Stimulated activated CD8-positive, alpha-beta memory T cell treated with anti-CD3 and anti-CD28 coated beads, Interleukin-15, amount 100 ng/mL, for 1 hour (primary cell): ENCODE results near the gene ZNF132.
"Not testable (repeated sequence)": the region's sequence is repeated elsewhere in the genome, so short reads cannot be mapped to it uniquely, and the experiment has no call there.

Experiments
- DNase-seq: peaks from one replicate; pipeline ENCODE4 v3.0.0-alpha.2; 2020; ENCODE audit warnings: low read depth

Gene ZNF132

DNA sequence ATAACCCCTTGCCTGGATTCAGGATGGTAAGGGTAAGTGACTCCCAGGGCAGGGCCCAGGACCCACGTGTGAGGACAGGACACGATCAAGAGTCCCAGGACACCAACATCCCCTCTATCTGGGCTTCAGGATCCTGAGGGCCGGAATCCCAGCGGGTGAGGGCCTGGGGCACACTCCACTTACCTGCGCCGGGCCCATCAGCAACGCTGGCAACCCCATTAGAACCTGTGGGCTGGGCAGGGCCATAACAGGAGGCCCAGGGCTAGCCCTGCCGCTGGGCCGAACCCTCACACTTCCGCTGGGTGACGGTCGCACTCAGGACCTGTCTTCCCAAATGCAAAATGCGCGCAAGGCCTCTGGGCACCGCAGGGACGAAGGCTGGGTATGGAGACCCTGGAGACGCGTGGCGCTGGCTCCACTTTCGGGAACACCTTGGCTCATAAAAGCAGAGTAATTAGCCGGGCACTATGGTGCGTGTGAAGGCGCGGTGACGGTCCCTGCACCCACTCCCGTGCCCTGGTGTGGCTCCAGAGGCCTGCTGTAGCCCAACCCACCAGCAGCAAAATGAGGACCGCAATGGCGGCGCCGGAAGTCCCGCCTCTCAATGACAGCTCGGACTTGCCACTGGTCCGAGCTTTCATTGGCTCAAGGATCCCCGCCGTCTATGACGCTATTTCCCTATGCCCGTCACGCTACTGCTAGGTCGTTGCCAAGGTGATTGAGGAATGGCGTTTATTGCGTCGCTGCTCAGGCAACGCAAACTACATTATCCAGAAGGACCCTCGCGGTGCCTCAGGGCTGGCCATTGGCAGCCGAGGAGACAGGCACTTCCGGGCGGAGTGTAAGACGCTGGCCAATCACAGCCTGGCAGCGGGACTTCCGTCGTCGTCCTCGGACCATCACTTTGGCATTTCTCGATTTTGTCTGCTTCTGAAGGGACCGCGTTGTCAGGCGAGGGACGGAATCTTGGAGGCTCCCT, at the start of gene ZNF132:
ZNF132 (minus strand) TSS at position 578 of the 979 bp plus-strand sequence; CDS start at position 246, 332 bp downstream.
- DNase-seq, result peak; percentile 82

DNA sequence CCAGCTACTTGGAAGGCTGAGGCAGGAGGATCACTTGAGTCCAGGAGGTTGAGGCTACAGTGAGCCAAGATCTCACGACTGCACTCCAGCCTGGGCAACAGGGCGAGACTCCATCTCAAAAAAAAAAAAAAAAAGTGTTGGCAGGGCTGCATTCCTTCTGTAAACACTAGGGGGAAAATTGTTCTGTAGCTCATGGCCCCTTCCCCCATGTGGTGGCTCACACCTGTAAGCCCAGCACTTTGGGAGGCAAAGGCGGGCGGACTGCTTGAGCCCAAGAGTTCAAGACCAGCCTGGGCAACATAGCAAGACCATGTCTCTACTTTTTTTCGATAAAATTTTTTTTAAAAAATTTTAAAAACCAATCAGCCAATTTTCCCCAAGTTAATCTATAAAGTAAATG, 44.4 kb upstream of the ZNF132 start:
- not testable (repeated sequence) for DNase-seq

DNA sequence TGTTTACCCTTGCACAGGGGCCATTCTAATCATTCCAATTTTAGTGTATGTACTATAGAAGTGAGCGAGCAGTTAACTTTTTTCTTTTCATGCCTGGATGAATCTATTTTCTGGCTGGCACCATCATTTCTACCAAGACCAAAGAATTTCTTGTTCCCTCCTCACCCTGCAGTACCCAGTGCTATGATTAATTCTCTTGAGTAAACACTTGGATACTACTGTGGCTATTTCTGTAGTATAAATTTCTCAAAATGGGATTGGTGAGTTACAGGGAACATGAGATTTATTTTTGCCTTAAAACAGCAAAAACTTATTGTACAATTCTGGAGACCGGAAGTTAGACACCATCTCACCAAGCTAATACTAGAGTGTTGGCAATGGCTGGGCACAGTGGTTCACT, 43.8 kb upstream of the ZNF132 start:
- DNase-seq, result no peak

DNA sequence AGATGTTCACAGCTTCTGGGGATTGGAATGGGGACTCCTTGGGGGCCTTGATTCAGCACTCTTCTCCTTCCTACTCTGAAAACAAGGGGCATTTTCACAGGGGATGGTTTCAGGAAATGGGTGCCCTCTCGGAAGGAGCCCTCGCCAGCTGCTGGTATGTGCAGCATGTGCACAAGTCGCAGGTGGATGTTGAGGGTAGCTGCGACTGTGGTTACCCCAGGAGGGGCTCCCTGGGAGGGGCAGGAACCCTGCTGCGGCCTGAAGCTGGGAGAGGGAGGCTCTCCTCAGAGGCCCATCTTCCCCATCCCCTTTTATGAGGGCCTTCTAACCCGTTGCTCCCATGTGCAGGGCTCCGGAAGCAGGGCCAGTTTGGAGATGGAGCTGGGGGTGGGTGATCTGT, 42.4 kb upstream of the ZNF132 start:
- no peak for DNase-seq

DNA sequence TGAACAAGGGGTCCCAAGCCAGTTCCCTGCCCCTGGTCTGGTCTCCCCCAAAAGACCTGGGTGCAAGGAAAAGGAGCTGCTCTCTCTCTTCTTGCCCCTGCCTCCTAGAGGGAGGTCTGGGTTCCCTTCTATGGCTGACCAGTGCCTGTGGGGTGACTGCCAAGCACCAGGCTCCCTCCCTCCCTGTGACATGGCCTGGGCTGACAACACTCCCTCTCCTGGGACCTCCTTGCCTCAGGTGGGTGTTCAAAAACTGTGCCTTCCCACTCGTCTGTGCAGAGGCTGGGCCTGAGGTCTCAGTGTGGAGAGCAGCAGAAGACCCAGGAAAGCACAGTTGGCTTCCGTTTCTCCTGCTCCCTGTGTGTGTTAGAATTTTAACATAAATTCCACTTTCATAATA, 40.9 kb upstream of the ZNF132 start:
- no peak for DNase-seq

DNA sequence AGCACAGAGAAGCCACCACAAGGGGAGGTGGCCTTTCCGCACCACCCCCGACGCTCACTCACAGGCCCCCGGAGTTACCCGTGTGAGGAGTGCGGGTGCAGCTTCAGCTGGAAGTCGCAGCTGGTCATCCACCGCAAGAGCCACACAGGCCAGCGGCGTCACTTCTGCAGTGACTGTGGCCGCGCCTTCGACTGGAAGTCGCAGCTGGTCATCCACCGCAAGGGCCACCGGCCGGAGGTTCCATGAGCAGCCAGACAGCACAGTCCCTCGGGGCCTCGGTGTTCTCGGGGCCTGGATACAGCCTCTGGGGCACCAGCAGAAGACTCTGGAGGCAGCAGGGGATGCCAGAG, 40.5 kb upstream of the ZNF132 start:
- DNase-seq, result no peak

DNA sequence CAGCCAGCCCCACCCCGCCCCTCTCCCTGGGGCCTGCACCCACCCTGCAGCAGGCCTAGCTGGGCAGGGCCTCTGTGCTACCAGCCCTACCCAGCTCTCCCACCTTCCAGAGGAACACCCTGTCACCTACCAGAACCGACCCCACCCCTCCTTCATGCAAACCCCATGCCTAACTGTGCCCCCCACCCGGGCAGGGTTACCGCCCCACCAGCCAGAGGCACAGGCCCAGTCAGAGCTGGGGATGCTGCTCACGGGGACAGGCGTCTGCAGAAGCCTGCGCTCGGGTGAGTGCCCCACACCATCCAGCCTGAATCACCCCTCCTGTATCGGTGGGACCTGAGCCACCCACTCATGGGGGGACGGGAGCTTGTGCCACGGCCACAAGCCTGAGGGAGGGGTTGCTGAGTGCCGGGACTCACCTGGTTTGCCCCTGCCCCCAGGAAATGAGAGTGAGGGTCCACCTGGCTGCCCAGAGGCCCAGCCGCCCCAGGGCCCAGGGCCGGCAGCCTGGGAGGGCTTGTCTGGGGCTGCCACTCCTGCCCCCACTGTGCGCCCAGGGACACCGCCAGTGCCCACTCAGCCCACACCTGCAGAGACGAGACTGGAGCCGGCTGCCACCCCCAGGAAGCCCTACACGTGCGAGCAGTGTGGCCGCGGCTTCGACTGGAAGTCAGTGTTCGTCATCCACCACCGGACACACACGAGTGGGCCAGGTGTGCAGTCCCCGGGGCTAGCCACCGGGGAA, 40.0 kb upstream of the ZNF132 start:
- no peak for DNase-seq

DNA sequence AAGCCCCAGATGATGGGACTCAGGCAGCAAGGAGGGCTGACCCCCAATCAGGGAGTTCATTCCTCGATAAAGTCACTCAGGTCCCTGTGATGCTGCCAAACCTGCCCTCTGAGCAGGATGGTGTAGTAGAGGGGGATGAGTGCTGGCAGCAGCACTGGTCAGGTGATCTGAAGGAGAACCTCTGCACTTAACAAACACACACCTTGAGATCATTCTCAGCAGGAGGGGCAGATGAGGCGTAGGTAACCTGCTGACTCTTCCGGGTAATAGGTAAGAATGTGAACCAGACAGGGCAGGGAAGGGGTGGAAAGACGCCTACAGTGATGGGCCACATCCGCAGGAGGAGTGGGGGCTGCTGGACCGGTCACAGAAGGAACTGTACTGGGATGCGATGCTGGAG, 39.4 kb upstream of the ZNF132 start:
- no peak for DNase-seq

DNA sequence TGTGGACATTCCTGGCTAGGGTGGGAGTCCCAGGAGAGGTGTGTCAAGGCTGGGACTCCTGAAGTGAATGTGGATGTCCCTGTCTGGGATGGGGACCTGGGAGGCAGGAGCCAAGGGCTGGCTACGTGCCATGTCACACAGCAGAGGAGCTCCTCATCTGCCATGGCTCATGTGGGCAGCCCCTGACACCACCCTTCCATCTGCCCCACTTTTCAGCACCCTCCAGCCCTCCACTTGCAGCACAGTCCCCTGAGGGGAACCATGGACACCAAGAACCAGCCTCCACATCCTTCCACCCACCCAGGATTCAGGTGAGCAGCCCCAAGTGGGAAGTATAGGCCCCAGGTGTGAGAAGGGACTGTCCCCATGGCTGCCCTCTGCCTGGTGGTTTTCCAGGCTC, 37.9 kb upstream of the ZNF132 start:
- DNase-seq, result no peak

DNA sequence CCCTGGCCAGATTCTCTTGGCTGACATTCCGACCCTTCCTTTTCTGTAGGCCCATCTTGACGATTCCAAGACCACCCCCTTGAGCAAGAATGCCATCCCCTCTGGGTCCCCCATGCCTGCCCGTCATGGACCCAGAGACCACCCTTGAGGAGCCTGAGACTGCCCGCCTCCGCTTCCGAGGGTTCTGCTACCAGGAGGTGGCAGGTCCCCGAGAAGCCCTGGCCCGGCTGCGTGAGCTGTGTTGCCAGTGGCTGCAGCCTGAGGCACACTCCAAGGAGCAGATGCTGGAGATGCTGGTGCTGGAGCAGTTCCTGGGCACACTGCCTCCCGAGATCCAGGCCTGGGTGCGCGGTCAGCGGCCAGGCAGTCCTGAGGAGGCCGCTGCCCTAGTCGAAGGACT, 37.2 kb upstream of the ZNF132 start:
- DNase-seq, result no peak

DNA sequence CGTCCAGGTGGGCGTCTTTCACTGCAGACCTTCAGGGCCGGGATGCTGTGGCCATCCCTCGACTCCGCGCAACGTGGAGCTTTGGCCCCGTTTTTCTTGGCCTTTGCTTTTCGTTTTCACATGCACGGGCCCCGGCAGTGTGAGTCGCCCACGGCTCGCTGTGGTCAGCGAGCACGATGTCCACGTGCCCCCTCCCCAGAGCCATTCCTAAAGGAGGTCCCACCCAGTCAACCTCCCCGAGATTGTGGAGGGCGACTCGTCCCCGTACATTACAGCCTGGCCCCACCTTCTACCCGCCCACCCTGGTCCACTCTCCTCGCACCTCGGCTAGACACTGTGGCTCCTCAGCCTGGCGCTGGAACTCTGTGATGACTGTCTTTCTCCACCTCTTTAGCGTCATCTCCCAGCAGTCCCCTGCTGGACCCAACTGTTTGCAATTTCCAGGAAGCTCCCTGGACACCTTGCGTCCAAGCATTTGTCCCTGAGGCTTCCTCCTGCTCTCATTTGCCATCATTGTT, 36.6 kb upstream of the ZNF132 start:
- DNase-seq, result no peak

DNA sequence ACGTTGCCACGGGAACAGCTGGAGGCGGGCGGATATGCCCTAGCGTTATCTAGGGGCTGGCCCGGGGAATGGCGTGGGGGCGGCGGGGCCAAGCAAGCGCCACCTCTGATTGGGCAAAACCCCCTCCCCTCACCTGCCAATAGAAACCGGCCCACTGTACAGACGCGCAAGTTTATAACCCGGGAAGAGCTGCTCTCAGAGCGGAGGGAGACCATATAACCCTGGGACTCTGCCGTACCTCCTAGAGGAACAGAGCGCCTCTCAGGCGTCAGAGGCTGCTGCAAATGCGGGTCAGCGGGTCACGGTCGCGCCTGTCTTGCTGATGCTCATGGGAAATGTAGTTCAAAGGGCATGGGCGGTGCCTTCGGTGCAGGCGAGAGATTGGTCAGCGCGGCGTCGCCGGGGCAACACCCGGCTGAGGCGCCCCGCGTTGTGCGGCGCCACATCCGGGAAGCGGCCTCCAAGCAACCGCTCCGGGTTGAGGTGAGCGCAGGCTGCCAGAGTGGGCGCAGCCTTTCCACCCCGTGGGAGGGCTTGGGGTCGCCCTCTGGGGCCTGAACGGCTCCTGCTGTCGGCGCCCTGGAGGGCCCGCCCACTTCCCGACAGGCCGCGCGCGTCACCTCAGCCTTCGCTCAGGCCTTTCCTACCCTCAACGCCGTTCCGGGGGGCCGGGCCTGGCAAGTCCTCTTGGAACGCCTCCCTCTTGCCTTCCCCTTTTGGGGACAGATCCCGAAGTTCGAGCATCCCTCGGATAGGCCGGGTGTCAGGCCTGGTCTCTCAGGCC, 36.0 kb upstream of the ZNF132 start, which contains the start of gene ZNF446:
ZNF446 (plus strand) TSS at position 639 of the 784 bp plus-strand sequence. CDS start 867 bp downstream, outside the sequence.
- DNase-seq, result peak; percentile 92

DNA sequence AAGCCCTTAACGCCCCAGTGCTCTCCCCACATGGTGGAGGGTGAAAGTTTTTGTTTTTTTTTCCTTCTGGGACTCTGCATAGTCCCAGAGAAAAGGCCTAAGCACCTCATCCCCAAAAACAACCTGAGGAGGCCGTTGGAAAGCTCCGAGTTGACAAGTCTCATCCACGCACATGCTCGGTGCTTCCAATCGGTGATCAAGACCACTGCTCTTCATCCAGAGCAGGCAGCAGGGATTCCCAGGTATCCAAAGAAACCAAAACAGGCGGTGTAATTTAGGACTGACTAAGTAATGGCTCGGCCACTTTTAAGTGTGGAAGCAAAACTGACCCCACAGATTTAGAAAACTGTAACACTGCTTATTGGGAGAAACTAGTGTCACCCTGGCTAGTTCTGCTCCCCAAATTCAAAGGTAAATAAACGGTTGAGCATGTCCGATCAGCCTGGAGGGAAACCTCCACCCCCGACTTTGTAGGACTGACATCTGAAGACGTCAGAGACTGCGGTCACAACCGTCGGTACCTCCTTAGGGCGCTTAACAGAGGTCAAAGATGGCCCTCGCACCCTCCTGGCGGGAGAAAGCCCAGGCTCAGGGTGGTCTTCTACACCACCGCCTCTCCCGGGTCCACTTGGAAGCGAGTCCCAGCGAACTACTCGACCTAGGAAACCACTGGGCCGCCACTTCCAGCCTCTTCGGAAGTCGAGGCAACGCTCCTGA, 35.2 kb upstream of the ZNF132 start:
- no peak for DNase-seq

DNA sequence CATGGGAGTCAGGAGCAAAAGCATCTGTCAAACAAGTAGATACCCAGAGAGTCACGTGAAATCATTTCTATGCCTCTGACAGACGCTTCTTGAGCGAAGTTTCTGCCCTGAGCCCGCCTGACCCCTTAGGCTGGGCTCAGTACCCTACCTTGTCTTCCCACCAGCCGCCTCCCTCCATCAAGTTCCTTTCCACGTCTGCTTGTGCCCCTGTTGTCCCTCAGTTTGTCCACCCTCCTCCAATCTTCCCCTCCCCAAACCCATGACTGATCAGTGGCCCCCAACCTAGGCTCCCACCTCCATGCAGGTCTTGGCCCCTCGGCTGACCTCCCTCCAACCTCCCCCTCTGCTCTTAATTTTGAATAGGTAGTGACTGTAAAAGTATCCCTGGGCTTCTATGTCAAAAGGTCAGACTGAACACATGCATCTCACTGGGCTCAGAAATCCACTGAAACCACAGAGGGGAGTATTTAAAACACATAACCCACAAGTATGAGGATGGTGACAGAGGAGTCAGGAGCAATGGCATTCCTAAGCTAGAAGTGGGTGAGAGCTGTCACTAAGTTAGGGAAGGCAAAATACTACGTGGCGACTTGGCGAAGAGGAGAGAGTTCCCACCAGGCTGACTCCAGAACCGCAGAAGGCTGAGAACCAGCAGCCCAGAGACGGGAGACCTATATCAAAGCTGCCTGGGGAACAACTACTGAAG, 34.5 kb upstream of the ZNF132 start:
- DNase-seq, result no peak

DNA sequence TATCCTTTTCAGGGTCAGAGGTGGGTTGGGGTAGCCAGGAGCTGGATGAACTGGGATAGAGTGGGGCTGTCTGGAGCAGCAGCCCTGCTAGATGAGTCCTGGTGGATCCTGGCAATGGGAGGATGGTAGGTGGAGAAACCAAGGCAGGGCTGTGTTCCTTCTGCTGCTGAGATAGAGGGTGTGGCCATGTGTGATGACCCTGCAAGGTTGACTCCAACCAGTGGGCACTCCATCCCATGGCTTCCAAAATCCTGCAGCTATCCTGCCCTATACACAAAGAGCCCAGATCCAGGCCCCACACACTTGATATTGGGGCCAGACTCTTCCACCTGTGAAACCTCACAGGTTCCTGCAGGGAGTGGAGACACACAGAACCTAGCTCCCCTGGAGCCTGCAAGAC, 33.8 kb upstream of the ZNF132 start:
- DNase-seq, result no peak

DNA sequence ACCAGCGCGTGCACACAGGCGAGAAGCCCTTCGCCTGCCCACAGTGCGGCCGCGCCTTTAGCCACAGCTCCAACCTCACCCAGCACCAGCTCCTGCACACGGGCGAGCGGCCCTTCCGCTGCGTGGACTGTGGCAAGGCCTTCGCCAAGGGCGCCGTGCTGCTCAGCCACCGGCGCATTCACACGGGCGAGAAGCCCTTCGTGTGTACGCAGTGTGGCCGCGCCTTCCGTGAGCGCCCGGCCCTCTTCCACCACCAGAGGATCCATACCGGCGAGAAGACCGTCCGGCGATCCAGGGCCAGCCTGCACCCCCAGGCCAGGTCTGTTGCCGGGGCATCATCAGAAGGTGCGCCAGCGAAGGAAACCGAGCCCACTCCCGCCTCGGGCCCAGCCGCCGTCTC, 31.8 kb upstream of the ZNF132 start:
- DNase-seq, result no peak

DNA sequence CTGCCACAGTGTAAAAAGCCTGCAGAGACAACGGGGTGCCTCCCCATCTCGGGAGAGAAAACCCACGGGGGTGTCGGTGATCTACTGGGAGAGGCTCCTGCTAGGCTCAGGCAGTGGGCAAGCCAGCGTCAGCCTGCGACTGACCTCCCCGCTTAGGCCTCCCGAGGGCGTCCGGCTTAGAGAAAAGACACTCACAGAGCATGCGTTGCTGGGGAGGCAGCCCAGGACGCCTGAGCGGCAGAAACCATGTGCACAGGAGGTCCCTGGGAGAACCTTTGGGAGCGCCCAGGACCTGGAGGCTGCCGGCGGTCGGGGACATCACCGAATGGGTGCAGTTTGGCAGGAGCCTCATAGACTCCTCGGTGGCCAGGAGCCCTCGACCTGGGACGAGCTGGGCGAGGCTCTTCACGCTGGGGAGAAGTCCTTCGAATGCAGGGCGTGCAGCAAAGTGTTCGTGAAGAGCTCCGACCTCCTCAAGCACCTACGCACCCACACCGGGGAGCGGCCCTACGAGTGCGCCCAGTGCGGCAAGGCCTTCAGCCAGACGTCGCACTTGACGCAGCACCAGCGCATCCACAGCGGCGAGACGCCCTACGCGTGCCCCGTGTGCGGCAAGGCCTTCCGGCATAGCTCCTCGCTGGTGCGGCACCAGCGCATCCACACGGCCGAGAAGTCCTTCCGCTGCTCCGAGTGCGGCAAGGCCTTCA, 31.0 kb upstream of the ZNF132 start:
- not testable (repeated sequence) for DNase-seq

DNA sequence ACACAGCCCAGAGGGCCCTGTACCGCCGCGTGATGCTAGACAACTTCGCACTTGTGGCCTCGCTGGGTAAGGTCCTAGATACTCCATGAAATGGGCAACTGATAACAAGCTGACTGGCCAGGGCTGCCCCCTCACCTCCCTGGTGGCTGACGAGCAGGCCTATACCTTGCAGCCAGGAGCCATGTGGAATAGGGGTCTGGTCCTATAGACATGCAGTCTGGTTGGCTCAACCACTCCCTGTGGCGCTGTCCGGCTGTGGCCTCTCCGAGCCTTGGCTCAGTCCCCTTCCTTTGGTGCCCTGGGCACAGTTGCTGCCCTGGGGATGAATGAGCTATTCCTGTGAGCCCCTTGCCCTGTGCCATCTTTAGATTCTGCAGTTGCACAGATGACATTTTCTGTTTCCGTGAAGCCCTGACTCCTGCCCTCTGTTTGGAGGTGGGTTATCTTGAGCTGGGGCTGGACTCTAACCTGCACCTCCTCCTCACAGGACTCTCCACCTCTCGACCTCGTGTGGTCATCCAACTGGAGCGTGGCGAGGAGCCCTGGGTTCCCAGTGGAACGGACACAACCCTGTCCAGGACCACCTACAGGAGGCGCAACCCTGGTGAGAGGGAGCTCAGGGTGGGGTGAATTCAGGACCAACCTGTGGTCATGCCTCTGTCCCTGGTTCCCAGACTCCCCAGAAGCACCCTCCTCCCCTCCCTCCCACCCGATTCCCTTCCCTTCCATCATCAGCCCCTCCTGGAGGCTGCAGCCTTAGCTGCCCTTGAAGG, 29.5 kb upstream of the ZNF132 start:
- no peak for DNase-seq

DNA sequence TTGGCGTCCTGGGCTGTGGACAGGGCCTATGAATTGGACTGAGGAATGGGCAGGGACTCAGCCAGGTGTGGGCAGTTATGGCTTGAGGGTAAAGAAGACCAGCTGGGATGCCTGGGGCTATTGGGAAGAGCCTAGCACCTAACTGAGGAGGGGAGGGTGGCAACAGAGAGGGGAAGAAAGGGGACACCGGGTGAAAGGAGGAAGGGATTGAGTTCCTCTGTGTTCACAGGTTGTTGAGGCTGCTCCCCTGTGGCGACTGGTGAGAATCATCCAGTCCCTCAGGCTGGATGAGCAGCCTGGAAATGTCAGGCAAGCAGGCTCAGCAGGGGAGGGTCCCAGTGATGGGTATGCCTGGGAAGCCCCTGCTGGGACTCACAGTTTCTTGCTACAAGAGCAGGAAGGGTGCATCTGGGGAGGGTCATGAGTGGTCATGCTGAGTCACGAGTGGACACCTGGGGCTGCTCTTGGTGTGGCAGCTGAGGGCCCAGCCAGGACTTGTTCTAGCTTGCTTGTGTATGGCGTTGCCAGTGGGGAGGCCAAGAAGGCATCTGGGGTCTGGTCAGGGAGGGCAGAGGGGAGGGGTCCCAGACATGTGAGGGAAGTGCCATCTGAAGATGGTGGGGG, 28.4 kb upstream of the ZNF132 start:
- no peak for DNase-seq
